Measurements from ENCODE around the gene DQX1. TPM values are rescaled to one million over a fixed set of nuclear protein-coding genes. Genes with fewer than 3 reads are reported as not detected.

Gene DQX1
- total and polyA plus RNA-seq, 9 of the 15 experiments (the other 6 are each of a cell fraction or from before 2014, with no cell fraction given), result 0.04 to 0.38 (median 0.18) TPM; not detected in 1

DNA sequence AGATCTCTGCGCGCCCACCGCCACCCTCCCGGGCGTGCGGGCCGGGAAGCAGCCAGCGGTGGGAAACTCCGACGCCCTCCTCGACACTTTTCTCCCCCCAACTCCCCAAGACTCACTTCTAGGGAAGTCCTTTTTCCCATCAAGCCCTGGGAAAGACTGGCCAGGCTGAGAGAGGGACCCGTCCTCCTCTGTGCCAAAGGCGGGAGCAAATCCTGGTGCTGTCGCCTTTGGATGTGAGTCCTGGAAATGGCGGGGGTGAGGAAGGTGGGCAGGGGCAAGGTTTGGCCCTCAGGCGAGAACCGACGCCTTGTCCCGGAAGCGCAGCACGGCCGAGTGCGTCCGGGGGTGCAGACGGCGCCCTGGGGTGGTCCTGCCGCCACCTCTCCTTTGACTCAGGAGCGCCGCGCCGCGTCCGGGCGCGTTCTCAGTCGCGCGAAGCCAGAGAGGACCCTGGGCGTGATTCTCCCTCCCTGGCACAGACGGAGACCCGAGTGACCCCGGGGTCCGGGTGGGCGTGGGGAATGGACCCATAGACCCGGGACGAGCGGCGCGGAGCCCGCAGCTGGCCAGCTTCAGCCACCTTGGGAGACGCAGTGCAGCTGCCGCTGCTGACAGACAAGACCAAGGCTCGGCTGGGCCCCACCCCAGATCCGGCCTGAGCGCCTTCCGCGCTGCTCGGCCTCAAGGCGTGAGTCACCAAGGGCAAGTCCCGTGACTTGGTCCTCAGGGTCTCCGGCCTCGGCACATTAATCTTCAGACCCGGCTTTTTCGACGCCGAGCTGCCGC, 23.1 kb downstream of the DQX1 start (continued):
- TF ChIP-seq, protein P1, sequence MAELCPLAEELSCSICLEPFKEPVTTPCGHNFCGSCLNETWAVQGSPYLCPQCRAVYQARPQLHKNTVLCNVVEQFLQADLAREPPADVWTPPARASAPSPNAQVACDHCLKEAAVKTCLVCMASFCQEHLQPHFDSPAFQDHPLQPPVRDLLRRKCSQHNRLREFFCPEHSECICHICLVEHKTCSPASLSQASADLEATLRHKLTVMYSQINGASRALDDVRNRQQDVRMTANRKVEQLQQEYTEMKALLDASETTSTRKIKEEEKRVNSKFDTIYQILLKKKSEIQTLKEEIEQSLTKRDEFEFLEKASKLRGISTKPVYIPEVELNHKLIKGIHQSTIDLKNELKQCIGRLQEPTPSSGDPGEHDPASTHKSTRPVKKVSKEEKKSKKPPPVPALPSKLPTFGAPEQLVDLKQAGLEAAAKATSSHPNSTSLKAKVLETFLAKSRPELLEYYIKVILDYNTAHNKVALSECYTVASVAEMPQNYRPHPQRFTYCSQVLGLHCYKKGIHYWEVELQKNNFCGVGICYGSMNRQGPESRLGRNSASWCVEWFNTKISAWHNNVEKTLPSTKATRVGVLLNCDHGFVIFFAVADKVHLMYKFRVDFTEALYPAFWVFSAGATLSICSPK (IDR thresholded peaks at IDR 0.05; ENCODE audit: borderline replicate concordance), result no peak
- TF ChIP-seq SMAD3 (CRISPR knock-in tag; conservative IDR thresholded peaks at IDR 0.05), result no peak
- TF ChIP-seq HNRNPLL (IDR thresholded peaks at IDR 0.05; ENCODE audit: low read depth, low read length, poor library complexity, severe bottlenecking), result no peak
- no peak for TF ChIP-seq PHF20 (IDR thresholded peaks at IDR 0.05; ENCODE audit: partially characterized antibody)
- TF ChIP-seq ZNF695 (CRISPR knock-in tag; IDR thresholded peaks at IDR 0.05), result no peak
- TF ChIP-seq FOXJ2 (tag; IDR thresholded peaks at IDR 0.05), result no peak
- TF ChIP-seq RNF2 (IDR thresholded peaks at IDR 0.05), result peak; percentile 73; the same call in 1 of the 2 replicates
- no peak for TF ChIP-seq CC2D1A (IDR thresholded peaks at IDR 0.05)
- no peak for TF ChIP-seq MIER1 (IDR thresholded peaks at IDR 0.05; ENCODE audit: low read depth)
- no peak for TF ChIP-seq DNMT1 (IDR thresholded peaks at IDR 0.05)
- TF ChIP-seq BCL6 (CRISPR knock-in tag; IDR thresholded peaks at IDR 0.05), result no peak
- no peak for TF ChIP-seq CREBBP (IDR thresholded peaks at IDR 0.05; ENCODE audit: low read depth, low read length)
- TF ChIP-seq HDGF (IDR thresholded peaks at IDR 0.05), result no peak
- no peak for TF ChIP-seq MAFF (IDR thresholded peaks at IDR 0.05; ENCODE audit: low read length)
- no peak for TF ChIP-seq DDX20 (tag; IDR thresholded peaks at IDR 0.05; ENCODE audit: low read depth)
- TF ChIP-seq, protein P2, sequence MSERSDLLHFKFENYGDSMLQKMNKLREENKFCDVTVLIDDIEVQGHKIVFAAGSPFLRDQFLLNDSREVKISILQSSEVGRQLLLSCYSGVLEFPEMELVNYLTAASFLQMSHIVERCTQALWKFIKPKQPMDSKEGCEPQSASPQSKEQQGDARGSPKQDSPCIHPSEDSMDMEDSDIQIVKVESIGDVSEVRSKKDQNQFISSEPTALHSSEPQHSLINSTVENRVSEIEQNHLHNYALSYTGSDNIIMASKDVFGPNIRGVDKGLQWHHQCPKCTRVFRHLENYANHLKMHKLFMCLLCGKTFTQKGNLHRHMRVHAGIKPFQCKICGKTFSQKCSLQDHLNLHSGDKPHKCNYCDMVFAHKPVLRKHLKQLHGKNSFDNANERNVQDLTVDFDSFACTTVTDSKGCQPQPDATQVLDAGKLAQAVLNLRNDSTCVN (CRISPR knock-in tag; IDR thresholded peaks at IDR 0.05), result no peak
- TF ChIP-seq KHSRP (IDR thresholded peaks at IDR 0.05), result no peak
- no peak for TF ChIP-seq GATAD2B (IDR thresholded peaks at IDR 0.05; ENCODE audit: borderline replicate concordance)
- no peak; the same call in 1 of the 2 replicates for TF ChIP-seq SAFB (IDR thresholded peaks at IDR 0.05; ENCODE audit: borderline replicate concordance, low read depth, low read length)
- TF ChIP-seq TGIF2 (CRISPR knock-in tag; IDR thresholded peaks at IDR 0.05), result peak; percentile 47; the same call in 1 of the 2 replicates
- TF ChIP-seq CBX5 (IDR thresholded peaks at IDR 0.05; ENCODE audit: borderline replicate concordance, low read depth), result no peak
- no peak for TF ChIP-seq KLF16 (IDR thresholded peaks at IDR 0.05)
- 0 out of 2 replicates have a peak, but pooled peaks have one; percentile 10 for TF ChIP-seq ZBTB17 (CRISPR knock-in tag; IDR thresholded peaks at IDR 0.05)
- no peak for TF ChIP-seq PRMT5 (CRISPR knock-in tag; IDR thresholded peaks at IDR 0.05)
- TF ChIP-seq L3MBTL2 (IDR thresholded peaks at IDR 0.05), result peak; percentile 89
- no peak for TF ChIP-seq KAT8 (IDR thresholded peaks at IDR 0.05; ENCODE audit: low read depth)
- TF ChIP-seq, protein P3, sequence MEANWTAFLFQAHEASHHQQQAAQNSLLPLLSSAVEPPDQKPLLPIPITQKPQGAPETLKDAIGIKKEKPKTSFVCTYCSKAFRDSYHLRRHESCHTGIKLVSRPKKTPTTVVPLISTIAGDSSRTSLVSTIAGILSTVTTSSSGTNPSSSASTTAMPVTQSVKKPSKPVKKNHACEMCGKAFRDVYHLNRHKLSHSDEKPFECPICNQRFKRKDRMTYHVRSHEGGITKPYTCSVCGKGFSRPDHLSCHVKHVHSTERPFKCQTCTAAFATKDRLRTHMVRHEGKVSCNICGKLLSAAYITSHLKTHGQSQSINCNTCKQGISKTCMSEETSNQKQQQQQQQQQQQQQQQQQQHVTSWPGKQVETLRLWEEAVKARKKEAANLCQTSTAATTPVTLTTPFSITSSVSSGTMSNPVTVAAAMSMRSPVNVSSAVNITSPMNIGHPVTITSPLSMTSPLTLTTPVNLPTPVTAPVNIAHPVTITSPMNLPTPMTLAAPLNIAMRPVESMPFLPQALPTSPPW (CRISPR knock-in tag; IDR thresholded peaks at IDR 0.05), result peak; percentile 45

All from K562 (cell line).